Heart left ventricle (tissue), 16 donors: ENCODE data around the gene OSBP2. TPM values are rescaled to one million over a fixed set of nuclear protein-coding genes. Genes with fewer than 3 reads are reported as not detected.

Source experiments
- ATAC-seq, 4 donors: fragments of 200-7000 bp; cut with Tn5 transposase; one replicate each; pipeline ENCODE4 v1.9.1; 2020 to 2022; ENCODE audit warnings: moderate library complexity in 4 of 4, mild to moderate bottlenecking in 3 of 4, moderate number of reproducible peaks in 1 of 4
- DNase-seq, 5 donors: peaks; one replicate each; pipeline ENCODE4 v3.0.0-alpha.2; 2020
- H3K27ac ChIP-seq, 12 donors: fragments of 200-600 bp; sonication (generic) in 4 of 12; one replicate each; pipeline versions ENCODE4 v1.5.0 to v1.8.0; 2016 to 2022; ENCODE audit warnings: mild to moderate bottlenecking in 2 of 12
- H3K27me3 ChIP-seq, 9 donors: fragments of 200-600 bp; sonication (generic) in 2 of 9; one replicate each; pipeline versions ENCODE4 v1.5.1 to v1.8.0; 2016 to 2022; ENCODE audit warnings: mild to moderate bottlenecking in 3 of 9
- H3K36me3 ChIP-seq, 9 donors: fragments of 200-600 bp; sonication (generic) in 2 of 9; one replicate each; pipeline versions ENCODE4 v1.5.0 to v1.8.0; 2018 to 2022; ENCODE audit warnings: mild to moderate bottlenecking in 2 of 9
- H3K4me1 ChIP-seq, 12 donors: fragments of 200-600 bp; sonication (generic) in 4 of 12; one replicate each; pipeline versions ENCODE4 v1.5.0 to v1.8.0; 2016 to 2022; ENCODE audit warnings: mild to moderate bottlenecking in 3 of 12
- H3K4me3 ChIP-seq, 12 donors: fragments of 200-600 bp; sonication (generic) in 4 of 12; one replicate each; pipeline versions ENCODE4 v1.5.0 to v1.8.0; 2017 to 2022; ENCODE audit warnings: mild to moderate bottlenecking in 9 of 12, moderate library complexity in 4 of 12
- H3K9me3 ChIP-seq, 12 donors: fragments of 200-600 bp; sonication (generic) in 4 of 12; one replicate each; pipeline versions ENCODE4 v1.5.0 to v1.8.0; 2016 to 2022; ENCODE audit warnings: mild to moderate bottlenecking in 1 of 12
- POLR2A ChIP-seq, 2 donors: fragments of 450-650 bp; IDR thresholded peaks; one replicate each; pipeline ENCODE4 v1.6.1; 2017; ENCODE audit warnings: antibody characterized with exemption in 2 of 2, mild to moderate bottlenecking in 2 of 2, moderate library complexity in 2 of 2
- WGBS, 4 donors: extraction: QIAGEN DNeasy Blood & Tissue Kit in 2 of 4; methylation state at CpG; one replicate each; pipeline versions ENCODE4 v1.1.5 to v1.1.7; 2013 to 2018; 5-methylcytosine and 5-hydroxymethylcytosine counted together
- intact Hi-C, 10 donors: fragments of 100-400 bp; cut with DNase I; formaldehyde crosslinking; loops; one replicate each; pipeline versions ENCODE4 v1.11.1 to v1.14.2; 2022
- polyA plus RNA-seq, 2 donors: library from polyadenylated mRNA; stranded (reverse); fragments of 200-250 nt; gene quantifications; one replicate each; pipeline ENCODE4 v1.2.3, GENCODE V29; 2013
- total RNA-seq, 9 donors: library from RNA; depleted of rRNA in 2 of 9; stranded (reverse); fragments of >200 nt in 2 of 9; fragmentation: NEBNext Ultra II Directional in 3 of 9; extraction: Animal tissue kit (Norgen Biotek cat#: 25700) in 3 of 9; gene quantifications; one replicate each; pipeline versions ENCODE4 v1.1.0 to v1.2.4, GENCODE V29; 2016 to 2023
- TF ChIP-seq, protein P1 (sequence below), 12 donors: fragments of 200-600 bp; sonication (generic) in 4 of 12; IDR thresholded peaks; one replicate each; pipeline versions ENCODE4 v1.5.0 to v1.8.0; 2018 to 2022; ENCODE audit warnings: antibody characterized with exemption in 12 of 12, mild to moderate bottlenecking in 5 of 12
- donor health status: ischemic (EF 13 %, LVEDD 7.1; RV severe dilation, severe dysfunction).
- donor health status: healthy with polysubstance abuse.
- donor health status: DM: no; HTN: yes; CAD: no.
- donor health status: DM: no; HTN: no; CAD: no.
- donor health status: ischemic (EF 25% LVEDD 6.9; RV normal size, moderate dysfunction).
- donor health status: ischemic (EF 25% LVEDD 5.7; RV mildly dilated, moderate dysfunction).
- donor health status: healthy.
- donor health status: DM: yes; HTN: yes; CAD: no.
- donor health status: ischemic (EF 35%, LVEDD 5.7; RV mildly dilated, moderate dysfunction).
- donor health status: nonischemic (EF 11% LVEDD 7.7; RV severe dilation, severe dysfunction).
- donor health status: DM: yes; HTN: yes; CAD: no.
- donor health status: PGD.
- donor health status: ischemic (EF 29% LVEDD 5.4; RV normal size, mild dysfunction).
- donor health status: nonischemic (EF 23%, LVEDD 6.1; RV moderate dilation, normal function).

The OSBP2 gene
- total and polyA plus RNA-seq, 11 donors: 2.0 to 23.5 (median 12.2) TPM

DNA sequence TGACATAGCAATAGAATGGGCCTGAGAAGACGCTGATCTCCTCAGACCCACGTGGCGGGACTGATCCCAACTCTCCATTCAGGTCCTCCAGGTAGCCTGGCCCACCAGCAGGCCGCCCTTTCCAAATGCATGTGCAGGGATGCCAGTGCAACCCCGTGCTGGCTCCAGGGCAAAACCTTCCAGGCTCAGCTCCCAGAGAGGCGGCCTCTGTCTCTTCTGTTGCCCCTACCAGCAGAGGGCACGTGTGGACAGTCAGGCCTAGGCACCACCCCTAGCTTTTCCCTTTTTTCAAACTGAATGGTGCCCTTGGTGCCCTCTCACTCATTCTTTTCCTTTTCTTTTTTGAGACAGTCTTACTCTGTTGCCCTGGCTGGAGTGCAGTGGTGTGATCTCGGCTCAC, 121.7 kb downstream of the OSBP2 start:
- Histone ChIP-seq H3K9me3 (no peaks in the 10 kb centered on the region), H3K27me3 (peaks cover 0 to 10% (median 0%) of the 10 kb centered on the region in 9 donors), H3K36me3 (no peaks in the 10 kb centered on the region), H3K4me1 (no peaks in the 10 kb centered on the region), H3K27ac (no peak overlapping the region), H3K4me3 (no peak overlapping the region)
- intact Hi-C loops: no loop called here
- ATAC-seq: no peak
- WGBS, 4 donors: 74 to 84% (median 80%) methylated on average over 8 of the region's 8 CpGs
- DNase-seq: no peak
- TF ChIP-seq, protein P1, sequence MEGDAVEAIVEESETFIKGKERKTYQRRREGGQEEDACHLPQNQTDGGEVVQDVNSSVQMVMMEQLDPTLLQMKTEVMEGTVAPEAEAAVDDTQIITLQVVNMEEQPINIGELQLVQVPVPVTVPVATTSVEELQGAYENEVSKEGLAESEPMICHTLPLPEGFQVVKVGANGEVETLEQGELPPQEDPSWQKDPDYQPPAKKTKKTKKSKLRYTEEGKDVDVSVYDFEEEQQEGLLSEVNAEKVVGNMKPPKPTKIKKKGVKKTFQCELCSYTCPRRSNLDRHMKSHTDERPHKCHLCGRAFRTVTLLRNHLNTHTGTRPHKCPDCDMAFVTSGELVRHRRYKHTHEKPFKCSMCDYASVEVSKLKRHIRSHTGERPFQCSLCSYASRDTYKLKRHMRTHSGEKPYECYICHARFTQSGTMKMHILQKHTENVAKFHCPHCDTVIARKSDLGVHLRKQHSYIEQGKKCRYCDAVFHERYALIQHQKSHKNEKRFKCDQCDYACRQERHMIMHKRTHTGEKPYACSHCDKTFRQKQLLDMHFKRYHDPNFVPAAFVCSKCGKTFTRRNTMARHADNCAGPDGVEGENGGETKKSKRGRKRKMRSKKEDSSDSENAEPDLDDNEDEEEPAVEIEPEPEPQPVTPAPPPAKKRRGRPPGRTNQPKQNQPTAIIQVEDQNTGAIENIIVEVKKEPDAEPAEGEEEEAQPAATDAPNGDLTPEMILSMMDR (IDR thresholded peaks at IDR 0.05): no peak

DNA sequence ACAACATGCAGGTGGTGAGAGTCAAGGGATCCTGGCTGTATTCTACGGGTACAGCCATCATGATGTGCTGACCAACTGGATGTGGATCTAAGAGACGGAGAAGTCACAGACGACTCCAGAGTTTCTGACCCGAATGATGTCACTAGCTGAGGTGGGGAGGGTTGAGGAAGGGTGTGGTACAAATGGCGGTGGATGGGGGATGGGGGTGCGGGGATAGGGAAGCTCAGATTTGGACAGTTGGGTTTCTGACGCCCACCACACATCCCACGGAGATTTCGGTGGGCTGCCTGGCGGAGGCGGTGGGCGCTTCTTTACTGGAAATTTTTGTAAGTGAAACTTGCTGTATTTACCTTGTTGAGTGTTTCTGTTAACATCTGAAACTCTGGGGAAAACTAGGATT, 126.7 kb downstream of the OSBP2 start:
- TF ChIP-seq, protein P1 (IDR thresholded peaks at IDR 0.05): no peak
- no peak for TF ChIP-seq POLR2A (IDR thresholded peaks at IDR 0.05)
- DNase-seq (no peak), ATAC-seq (no peak)
- no peaks in the 10 kb centered on the region for H3K36me3 ChIP-seq
- no peak overlapping the region for H3K4me3 ChIP-seq
- intact Hi-C loops: no loop called here
- peaks cover 0 to 42% (median 24%) of the 10 kb centered on the region in 9 donors for H3K27me3 ChIP-seq
- no peak overlapping the region for H3K27ac ChIP-seq
- H3K9me3 ChIP-seq: no peaks in the 10 kb centered on the region
- WGBS, 4 donors: 86 to 91% (median 86%) methylated on average over 12 of the region's 12 CpGs
- H3K4me1 ChIP-seq: peaks cover 0 to 14% (median 8%) of the 10 kb centered on the region in 12 donors

DNA sequence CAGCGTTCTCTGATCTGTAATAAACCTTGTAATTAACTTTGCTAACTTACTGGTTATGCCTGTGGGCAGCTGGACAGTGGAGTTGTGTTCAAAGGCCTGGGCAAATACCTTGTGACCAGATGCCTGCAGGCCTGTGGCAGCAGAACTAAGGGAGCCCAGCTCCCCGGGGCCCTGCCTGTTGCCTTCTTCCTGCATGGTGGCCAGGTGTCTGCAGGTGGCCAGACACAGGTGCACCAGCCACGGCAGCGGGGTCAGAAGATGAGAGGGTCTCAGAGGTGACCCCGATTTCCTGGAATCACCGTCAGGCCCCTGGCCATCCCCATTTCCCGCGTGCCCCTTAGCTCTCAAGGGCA, 127.2 kb downstream of the OSBP2 start:
- no peak overlapping the region for H3K27ac ChIP-seq
- WGBS, 4 donors: 35 to 45% (median 38%) methylated on average over 8 of the region's 8 CpGs
- no peak for TF ChIP-seq POLR2A (IDR thresholded peaks at IDR 0.05)
- peaks cover 0 to 14% (median 8%) of the 10 kb centered on the region in 12 donors for H3K4me1 ChIP-seq
- intact Hi-C loops: no loop called here
- H3K9me3 ChIP-seq: no peaks in the 10 kb centered on the region
- ATAC-seq: no peak
- no peaks in the 10 kb centered on the region for H3K36me3 ChIP-seq
- DNase-seq: no peak
- H3K4me3 ChIP-seq: peak overlapping the region in 10 of 12 donors; percentile 46 to 65 (median 53)
- H3K27me3 ChIP-seq: peaks cover 0 to 42% (median 24%) of the 10 kb centered on the region in 9 donors

DNA sequence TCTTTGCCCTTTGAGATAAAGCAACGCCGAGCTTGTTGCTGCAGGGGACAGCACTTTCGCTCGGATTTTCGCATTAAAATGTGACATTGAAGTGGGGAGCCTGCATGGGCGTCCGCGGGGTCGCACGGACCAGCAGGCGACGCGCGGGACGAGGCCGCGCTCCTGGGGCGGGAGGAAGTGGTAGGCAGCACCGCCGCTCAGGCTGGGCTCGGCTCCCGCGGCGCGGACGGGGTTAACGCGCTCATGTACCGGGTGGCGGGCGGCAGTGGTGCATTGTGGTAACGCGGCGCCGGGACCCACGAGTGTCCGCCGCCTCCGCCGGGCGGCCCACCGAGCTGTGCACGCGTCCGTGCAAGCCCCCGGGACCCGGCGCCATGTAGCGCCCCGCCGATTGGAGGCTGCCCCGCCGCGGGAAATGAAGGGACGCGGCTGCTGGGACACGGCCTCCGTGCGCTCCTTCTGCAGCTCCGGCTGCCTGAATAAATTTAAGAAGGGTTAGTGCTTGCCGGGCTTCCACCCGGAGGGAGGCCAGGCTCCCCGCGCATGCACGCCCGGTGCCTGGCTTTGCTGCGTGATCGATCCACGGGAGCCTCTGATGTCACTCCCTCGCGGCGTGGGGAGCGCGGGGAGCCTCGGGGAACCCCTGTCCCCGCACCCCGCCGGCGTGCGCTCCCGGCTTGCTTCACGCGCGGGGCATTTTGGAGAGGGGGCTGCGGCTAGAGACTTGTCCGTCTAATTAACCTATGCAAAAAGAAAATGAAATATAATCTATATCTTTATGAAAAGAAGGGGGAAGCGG, 127.7 kb downstream of the OSBP2 start:
- WGBS, 4 donors: 7 to 13% (median 9%) methylated on average over 46 to 87 of the region's 87 CpGs
- Histone ChIP-seq H3K36me3 (no peaks in the 10 kb centered on the region), H3K27me3 (peaks cover 0 to 42% (median 24%) of the 10 kb centered on the region in 9 donors), H3K4me1 (peaks cover 0 to 14% (median 8%) of the 10 kb centered on the region in 12 donors), H3K4me3 (peak overlapping the region; percentile 24 to 65 (median 52)), H3K27ac (no peak overlapping the region), H3K9me3 (no peaks in the 10 kb centered on the region)
- ATAC-seq (peak in 3 of 4 donors; percentile 22 to 76 (median 56)), DNase-seq (no peak)
- TF ChIP-seq POLR2A (IDR thresholded peaks at IDR 0.05): no peak
- TF ChIP-seq, protein P1 (IDR thresholded peaks at IDR 0.05): no peak
- intact Hi-C loops: no loop called here
